Panc1 (cell line): ENCODE data around the gene ZNF236. TPM values are rescaled to one million over a fixed set of nuclear protein-coding genes. Genes with fewer than 3 reads are reported as not detected.
A peak's percentile ranks its signal among the peaks of the same experiment; 100 is the strongest.

ENCODE experiments used
- ATAC-seq: fragments of 200-7000 bp; cut with Tn5 transposase; 2 replicates; pipeline ENCODE4 v1.9.1; 2020; ENCODE audit warnings: mild to moderate bottlenecking, moderate library complexity
- BruUV-seq: library from RNA; stranded (reverse); fragments of 400-500 nt; replicated peaks from 2 replicates; lab custom pipeline; 2021; lab: Mats Ljungman, UMichigan
- CTCF ChIA-PET: fragments of 300-600 bp; sonication (Branson Sonifier 250); formaldehyde crosslinking; loops from one replicate; lab custom pipeline; 2022; ENCODE audit warnings: antibody characterized with exemption; lab: Charles Lee
- POLR2A ChIA-PET: fragments of 300-600 bp; sonication (Branson Sonifier 250); formaldehyde crosslinking; loops from one replicate; lab custom pipeline; 2022; ENCODE audit warnings: antibody characterized with exemption; lab: Charles Lee
- DNase-seq: peaks from one replicate; pipeline ENCODE4 v3.0.0-alpha.2; 2010; ENCODE audit warnings: low read depth, low spot score
- H3K27ac ChIP-seq: 2 replicates; pipeline ENCODE4 v1.5.1; 2011; ENCODE audit warnings: mild to moderate bottlenecking, low read length, inconsistent platforms
- H3K27me3 ChIP-seq: fragments of 200-500 bp; sonication (Bioruptor generic); 2 replicates; pipeline ENCODE4 v1.6.0; 2014; ENCODE audit warnings: low read length, inconsistent platforms; ENCODE audit not compliant: control insufficient read depth, insufficient read depth
- H3K36me3 ChIP-seq: fragments of 200-500 bp; sonication (Bioruptor generic); 2 replicates; pipeline ENCODE4 v1.5.1; 2014; ENCODE audit warnings: inconsistent platforms, mild to moderate bottlenecking, low read length, moderate library complexity; ENCODE audit not compliant: control insufficient read depth, insufficient read depth
- H3K4me1 ChIP-seq: 2 replicates; pipeline ENCODE4 v1.5.1; 2011; ENCODE audit warnings: inconsistent platforms, mild to moderate bottlenecking, low read length, moderate library complexity; ENCODE audit not compliant: control insufficient read depth, insufficient read depth
- H3K4me3 ChIP-seq, 2 experiments: 2 replicates each; pipeline ENCODE4 v1.5.1; 2011 to 2012; ENCODE audit warnings: low read depth in 2 of 2, low read length in 2 of 2, mild to moderate bottlenecking in 2 of 2, inconsistent platforms in 1 of 2, moderate library complexity in 1 of 2
- H3K9me3 ChIP-seq: fragments of 200-500 bp; sonication (Bioruptor generic); 2 replicates; pipeline ENCODE4 v1.5.1; 2014; ENCODE audit warnings: low read depth, mild to moderate bottlenecking, inconsistent platforms, low read length, moderate library complexity; ENCODE audit not compliant: control insufficient read depth, insufficient read depth
- CTCF ChIP-seq: fragments of 450-650 bp; IDR thresholded peaks from 2 replicates; pipeline ENCODE4 v1.5.1; 2017; ENCODE audit warnings: mild to moderate bottlenecking
- POLR2AphosphoS5 ChIP-seq: IDR thresholded peaks from 2 replicates; pipeline ENCODE4 v1.6.1; 2012; ENCODE audit warnings: mild to moderate bottlenecking, low read depth, low read length, moderate library complexity
- REST ChIP-seq, 2 experiments: IDR thresholded peaks; 2 replicates each; pipeline ENCODE4 v1.6.1; 2011 to 2012; ENCODE audit warnings: low read depth in 2 of 2, control low read depth in 1 of 2, low read length in 1 of 2, mild to moderate bottlenecking in 1 of 2, moderate library complexity in 1 of 2; ENCODE audit not compliant: insufficient read depth in 1 of 2
- SIN3A ChIP-seq: IDR thresholded peaks from 2 replicates; pipeline ENCODE4 v1.6.1; 2012; ENCODE audit warnings: low read depth, mild to moderate bottlenecking, low read length, moderate library complexity, borderline replicate concordance; ENCODE audit not compliant: insufficient read depth
- TCF7L2 ChIP-seq: IDR thresholded peaks from 2 replicates; pipeline ENCODE4 v1.6.1; 2011; ENCODE audit warnings: mild to moderate bottlenecking, low read depth, low read length, inconsistent platforms
- in situ Hi-C: cut with HindIII; loops from 2 replicates; pipeline ENCODE4 v1.10.0; 2016; ENCODE audit warnings: low sequenced_read_pairs, low pct_unique_long_range_greater_than_20kb
- intact Hi-C: fragments of 100-400 bp; cut with micrococcal nuclease; formaldehyde crosslinking; loops from one replicate; pipeline ENCODE4 v1.10.0; 2022; ENCODE audit not compliant: unreplicated experiment
- total RNA-seq: library from RNA; stranded (reverse); gene quantifications from one replicate; pipeline ENCODE4 v1.2.1, GENCODE V29; 2021; ENCODE audit not compliant: unreplicated experiment

Gene ZNF236
- total RNA-seq, 1 experiment from 2014 or later = 32.2 TPM

GRCh38 chr18:76846217-76846616 is 23.9 kb downstream of the ZNF236 start:
- no peak overlapping the region; the same call in 1 of the 2 replicates for H3K27ac ChIP-seq
- H3K4me3 ChIP-seq = no peak overlapping the region
- ATAC-seq (no peak), DNase-seq (no peak)
- no peak for TF ChIP-seq CTCF
- no peak for TF ChIP-seq TCF7L2
- TF ChIP-seq POLR2AphosphoS5 = no peak
- intact Hi-C loops = no loop called here
- ChIA-PET CTCF (no interaction called here), POLR2A (no interaction called here)
- in situ Hi-C loops = no loop called here
- H3K36me3 ChIP-seq = no peaks in the 10 kb centered on the region
- H3K27me3 ChIP-seq = no peaks in the 10 kb centered on the region
- no TSS peak for BruUV-seq
- peaks cover 17% of the 10 kb centered on the region for H3K4me1 ChIP-seq
- H3K9me3 ChIP-seq = no peaks in the 10 kb centered on the region

- in situ Hi-C loops = no loop called here
- Histone ChIP-seq H3K36me3 (no peaks in the 10 kb centered on the region), H3K4me3 (no peak overlapping the region), H3K9me3 (no peaks in the 10 kb centered on the region), H3K4me1 (peaks cover 17% of the 10 kb centered on the region), H3K27ac (no peak overlapping the region), H3K27me3 (no peaks in the 10 kb centered on the region)
- TF ChIP-seq TCF7L2 (no peak), SIN3A (no peak), REST (IDR thresholded peaks at IDR 0.05; ENCODE audit: insufficient read depth in 1 of 2, low read depth in 2 of 2, low read length in 1 of 2) (no peak), POLR2AphosphoS5 (no peak), CTCF (no peak)
- intact Hi-C loops = no loop called here
- CTCF ChIA-PET = no interaction called here
- POLR2A ChIA-PET = no interaction called here
- no peak for DNase-seq
- ATAC-seq = peak; percentile 65; the same call in 1 of the 2 replicates
- BruUV-seq = no TSS peak
Measured at GRCh38 chr18:76847916-76848315, 25.6 kb downstream of the ZNF236 start.
